ENCODE data around the gene TAAR2.

The TAAR2 gene

DNA sequence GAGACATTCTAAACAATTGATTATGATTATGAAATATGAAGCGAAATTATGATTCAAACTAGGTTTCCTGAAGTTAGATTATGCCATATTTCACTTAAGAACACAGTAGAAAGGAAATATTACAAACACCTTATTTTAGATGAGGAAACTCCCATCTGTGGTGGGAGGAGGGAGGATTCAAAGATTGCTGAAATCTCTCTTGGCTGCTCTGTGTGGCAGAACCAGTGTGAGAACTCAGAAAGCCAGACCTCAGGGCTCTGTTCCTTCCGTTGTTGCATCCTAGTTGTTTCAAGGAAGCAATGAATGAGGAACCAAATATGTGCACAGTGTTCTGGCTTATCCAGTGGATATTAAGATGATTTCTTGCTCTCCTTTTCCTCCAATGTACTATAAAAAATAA, 36.7 kb downstream of the TAAR2 start:
- 100% methylated on average over 1 of the region's 2 CpGs for WGBS (ENCODE audit: insufficient coverage, insufficient read length)
- Histone ChIP-seq H3K9me3 (ENCODE audit: control insufficient read depth, insufficient read depth, low read length) (no peaks in the 10 kb centered on the region), H3K36me3 (ENCODE audit: control insufficient read depth, insufficient read depth, low read length) (no peaks in the 10 kb centered on the region), H3K27ac (ENCODE audit: low read length) (no peak overlapping the region), H3K27me3 (ENCODE audit: control insufficient read depth, insufficient read depth, low read length) (no peaks in the 10 kb centered on the region), H3K4me1 (ENCODE audit: control insufficient read depth, insufficient read depth, low read length) (no peaks in the 10 kb centered on the region), H3K4me3 (ENCODE audit: low read length) (no peak overlapping the region)
- DNase-seq (ENCODE audit: low read depth, low spot score), result no peak

DNA sequence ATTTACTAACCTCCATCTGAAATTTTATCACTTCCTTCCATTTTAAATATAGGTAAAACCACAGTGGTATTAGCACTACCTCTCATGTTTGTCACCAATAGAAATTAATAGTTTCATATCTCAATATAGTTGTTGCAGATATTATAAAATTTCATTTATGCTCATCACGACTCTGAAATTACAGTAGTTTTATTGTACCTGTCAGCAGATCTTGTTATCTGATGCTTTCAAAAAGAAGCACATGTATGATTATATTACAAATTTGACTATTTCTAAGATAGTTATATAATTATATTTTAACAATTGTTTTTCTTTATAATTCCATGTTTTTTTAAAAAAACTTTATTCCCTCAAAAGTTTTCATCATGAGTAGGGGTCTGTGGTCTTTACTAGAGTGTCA, 39.4 kb downstream of the TAAR2 start:
- no peak for DNase-seq (ENCODE audit: low read depth, low spot score)
- Histone ChIP-seq H3K4me1 (ENCODE audit: control insufficient read depth, insufficient read depth, low read length) (no peaks in the 10 kb centered on the region), H3K27me3 (ENCODE audit: control insufficient read depth, insufficient read depth, low read length) (no peaks in the 10 kb centered on the region), H3K36me3 (ENCODE audit: control insufficient read depth, insufficient read depth, low read length) (no peaks in the 10 kb centered on the region), H3K4me3 (ENCODE audit: low read length) (no peak overlapping the region), H3K9me3 (ENCODE audit: control insufficient read depth, insufficient read depth, low read length) (no peaks in the 10 kb centered on the region), H3K27ac (ENCODE audit: low read length) (no peak overlapping the region)
- WGBS (ENCODE audit: insufficient coverage, insufficient read length), result no CpG with 5 or more reads among the region's 1 CpG

DNA sequence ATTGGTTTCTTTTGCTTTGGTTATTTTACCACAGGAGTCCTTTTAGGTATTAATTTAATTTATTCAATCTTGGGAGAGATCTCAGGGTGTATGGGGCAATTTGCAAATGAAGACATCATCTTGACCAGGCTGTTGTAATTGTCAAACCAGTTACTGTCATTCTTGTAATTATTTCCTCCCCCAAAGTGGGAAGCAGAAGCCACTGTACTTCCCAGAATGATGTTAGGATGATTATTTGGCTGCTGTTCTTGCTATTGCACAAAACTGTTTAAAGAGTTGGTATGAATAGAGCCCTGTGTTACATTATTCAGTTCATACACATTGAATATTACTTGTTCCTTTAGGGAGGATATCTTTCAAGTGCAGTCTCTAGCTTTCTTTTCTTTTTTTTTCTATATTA, 52.3 kb downstream of the TAAR2 start:
- Histone ChIP-seq H3K27ac (ENCODE audit: low read length) (no peak overlapping the region), H3K4me1 (ENCODE audit: control insufficient read depth, insufficient read depth, low read length) (no peaks in the 10 kb centered on the region), H3K4me3 (ENCODE audit: low read length) (no peak overlapping the region), H3K36me3 (ENCODE audit: control insufficient read depth, insufficient read depth, low read length) (no peaks in the 10 kb centered on the region), H3K27me3 (ENCODE audit: control insufficient read depth, insufficient read depth, low read length) (no peaks in the 10 kb centered on the region), H3K9me3 (ENCODE audit: control insufficient read depth, insufficient read depth, low read length) (no peaks in the 10 kb centered on the region)
- no peak for DNase-seq (ENCODE audit: low read depth, low spot score)

DNA sequence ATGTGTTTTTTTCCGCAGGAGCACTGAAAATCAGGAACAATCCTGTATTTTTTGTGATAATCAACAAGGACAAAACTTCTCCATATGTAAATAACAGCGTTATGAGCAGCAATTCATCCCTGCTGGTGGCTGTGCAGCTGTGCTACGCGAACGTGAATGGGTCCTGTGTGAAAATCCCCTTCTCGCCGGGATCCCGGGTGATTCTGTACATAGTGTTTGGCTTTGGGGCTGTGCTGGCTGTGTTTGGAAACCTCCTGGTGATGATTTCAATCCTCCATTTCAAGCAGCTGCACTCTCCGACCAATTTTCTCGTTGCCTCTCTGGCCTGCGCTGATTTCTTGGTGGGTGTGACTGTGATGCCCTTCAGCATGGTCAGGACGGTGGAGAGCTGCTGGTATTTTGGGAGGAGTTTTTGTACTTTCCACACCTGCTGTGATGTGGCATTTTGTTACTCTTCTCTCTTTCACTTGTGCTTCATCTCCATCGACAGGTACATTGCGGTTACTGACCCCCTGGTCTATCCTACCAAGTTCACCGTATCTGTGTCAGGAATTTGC, 53.8 kb downstream of the TAAR2 start, which contains the start of gene TAAR6:
Gene TAAR6 (plus strand): TSS at position 102 of the 557 bp plus-strand sequence. CDS start 0 bp downstream, at position 102.
- no peaks in the 10 kb centered on the region for H3K36me3 ChIP-seq (ENCODE audit: control insufficient read depth, insufficient read depth, low read length)
- H3K27ac ChIP-seq (ENCODE audit: low read length), result no peak within 1 kb of the TSS
- H3K4me3 ChIP-seq (ENCODE audit: low read length), result no peak within 1 kb of the TSS
- no peak for DNase-seq (ENCODE audit: low read depth, low spot score)
- no peaks in the 10 kb centered on the region for H3K9me3 ChIP-seq (ENCODE audit: control insufficient read depth, insufficient read depth, low read length)
- WGBS (ENCODE audit: insufficient coverage, insufficient read length), result no CpG with 5 or more reads among the region's 15 CpGs
- H3K4me1 ChIP-seq (ENCODE audit: control insufficient read depth, insufficient read depth, low read length), result no peaks in the 10 kb centered on the region
- no peaks in the 10 kb centered on the region for H3K27me3 ChIP-seq (ENCODE audit: control insufficient read depth, insufficient read depth, low read length)

- no peak overlapping the region for H3K27ac ChIP-seq (ENCODE audit: low read length)
- no peak for DNase-seq (ENCODE audit: low read depth, low spot score)
- H3K27me3 ChIP-seq (ENCODE audit: control insufficient read depth, insufficient read depth, low read length), result no peaks in the 10 kb centered on the region
- no peaks in the 10 kb centered on the region for H3K4me1 ChIP-seq (ENCODE audit: control insufficient read depth, insufficient read depth, low read length)
- no peak overlapping the region for H3K4me3 ChIP-seq (ENCODE audit: low read length)
- no peaks in the 10 kb centered on the region for H3K36me3 ChIP-seq (ENCODE audit: control insufficient read depth, insufficient read depth, low read length)
- no peaks in the 10 kb centered on the region for H3K9me3 ChIP-seq (ENCODE audit: control insufficient read depth, insufficient read depth, low read length)
- WGBS (ENCODE audit: insufficient coverage, insufficient read length), result no CpG with 5 or more reads among the region's 4 CpGs
These were observed 54.9 kb downstream of the TAAR2 start for GRCh38 chr6:132569170-132569569.

DNA sequence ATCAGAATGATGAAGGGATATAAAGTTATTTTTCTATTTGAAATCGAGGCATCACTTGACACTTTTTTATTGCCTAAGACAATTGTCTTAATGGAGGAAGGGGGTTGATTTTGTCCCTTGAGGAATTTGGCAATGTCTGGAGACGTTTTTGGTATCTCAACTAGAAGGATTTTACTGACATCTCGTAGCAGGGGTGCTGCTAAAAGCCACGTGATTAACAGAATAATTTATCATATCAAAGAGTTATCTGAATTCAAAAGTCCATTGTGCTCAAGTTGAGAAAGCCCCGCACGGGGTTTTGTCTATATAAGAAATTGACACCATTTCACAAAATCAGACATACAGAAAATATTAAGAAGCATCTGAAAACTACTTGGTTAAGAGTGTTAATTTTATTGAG, 55.5 kb downstream of the TAAR2 start:
- no CpG with 5 or more reads among the region's 6 CpGs for WGBS (ENCODE audit: insufficient coverage, insufficient read length)
- Histone ChIP-seq H3K4me3 (ENCODE audit: low read length) (no peak overlapping the region), H3K9me3 (ENCODE audit: control insufficient read depth, insufficient read depth, low read length) (no peaks in the 10 kb centered on the region), H3K27ac (ENCODE audit: low read length) (no peak overlapping the region), H3K36me3 (ENCODE audit: control insufficient read depth, insufficient read depth, low read length) (no peaks in the 10 kb centered on the region), H3K4me1 (ENCODE audit: control insufficient read depth, insufficient read depth, low read length) (no peaks in the 10 kb centered on the region), H3K27me3 (ENCODE audit: control insufficient read depth, insufficient read depth, low read length) (no peaks in the 10 kb centered on the region)
- DNase-seq (ENCODE audit: low read depth, low spot score), result no peak

DNA sequence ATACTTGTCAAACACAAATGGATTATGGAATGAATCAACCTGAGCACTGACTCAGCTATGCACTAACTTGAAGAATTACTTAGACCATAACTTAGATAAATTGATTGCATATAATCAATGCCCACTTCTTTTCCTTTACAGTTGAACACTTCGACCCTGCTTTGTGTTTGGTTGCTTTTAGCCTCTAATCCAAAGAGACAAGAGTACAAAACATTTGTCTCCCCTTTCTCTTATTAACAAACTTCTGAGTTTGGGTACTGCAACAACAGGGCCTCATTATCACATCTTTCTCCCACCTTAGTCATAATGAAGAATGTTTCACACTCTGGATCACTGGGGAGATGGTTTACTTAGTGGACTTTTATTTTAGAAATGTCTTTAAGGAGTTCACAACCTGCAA, 56.5 kb downstream of the TAAR2 start:
- Histone ChIP-seq H3K27ac (ENCODE audit: low read length) (no peak overlapping the region), H3K9me3 (ENCODE audit: control insufficient read depth, insufficient read depth, low read length) (no peaks in the 10 kb centered on the region; the same call in 1 of the 2 replicates), H3K4me3 (ENCODE audit: low read length) (no peak overlapping the region), H3K27me3 (ENCODE audit: control insufficient read depth, insufficient read depth, low read length) (no peaks in the 10 kb centered on the region), H3K36me3 (ENCODE audit: control insufficient read depth, insufficient read depth, low read length) (no peaks in the 10 kb centered on the region), H3K4me1 (ENCODE audit: control insufficient read depth, insufficient read depth, low read length) (no peaks in the 10 kb centered on the region)
- DNase-seq (ENCODE audit: low read depth, low spot score), result no peak
- no CpG with 5 or more reads among the region's 1 CpG for WGBS (ENCODE audit: insufficient coverage, insufficient read length)

Data from iPS DF 6.9 (cell line).